NOMO-1 (cell line): Measurements from ENCODE around the gene EMC10.
A peak's percentile ranks its signal among the peaks of the same experiment; 100 is the strongest.

Experiments used
- DNase-seq, 2 experiments: peaks; one replicate each; lab custom pipeline; 2025; ENCODE audit not compliant: unreplicated experiment in 2 of 2; lab: John Stamatoyannopoulos, UW

Gene EMC10

GRCh38 chr19:50495020-50495531 is 18.8 kb downstream of the EMC10 start:
- no peak for DNase-seq

- DNase-seq: no peak
Observed at GRCh38 chr19:50496189-50497021, 20.1 kb downstream of the EMC10 start.

- DNase-seq: no peak
Observed at GRCh38 chr19:50497022-50497405, 20.7 kb downstream of the EMC10 start.

GRCh38 chr19:50498219-50499056 is 22.1 kb downstream of the EMC10 start:
- DNase-seq: no peak

GRCh38 chr19:50500060-50500752 is 23.9 kb downstream of the EMC10 start:
- no peak for DNase-seq

GRCh38 chr19:50500753-50501151 is 24.4 kb downstream of the EMC10 start:
- no peak for DNase-seq

- no peak for DNase-seq
Observed at GRCh38 chr19:50501186-50501567, 24.9 kb downstream of the EMC10 start.

GRCh38 chr19:50501568-50502475 is 25.5 kb downstream of the EMC10 start:
- no peak for DNase-seq

- DNase-seq: no peak
Observed at GRCh38 chr19:50505856-50506611, 29.7 kb downstream of the EMC10 start.

- no peak for DNase-seq
Observed at GRCh38 chr19:50506700-50507099, 30.4 kb downstream of the EMC10 start.

- DNase-seq: no peak
Observed at GRCh38 chr19:50507376-50507775, 31.1 kb downstream of the EMC10 start.

- DNase-seq: no peak
Observed at GRCh38 chr19:50508843-50509190, 32.5 kb downstream of the EMC10 start.

- DNase-seq: no peak
Observed at GRCh38 chr19:50509366-50509765, 33.1 kb downstream of the EMC10 start.

- no peak for DNase-seq
Observed at GRCh38 chr19:50510121-50510670, 33.9 kb downstream of the EMC10 start.

- no peak for DNase-seq
Observed at GRCh38 chr19:50510700-50511068, 34.4 kb downstream of the EMC10 start.

- DNase-seq: peak; percentile 99 to 100
Observed at GRCh38 chr19:50511069-50511822, 34.9 kb downstream of the EMC10 start, which contains the start of gene JOSD2. Gene JOSD2 (minus strand): TSS chr19:50511191. CDS start chr19:50510431, 760 bp downstream.

GRCh38 chr19:50512112-50512998 is 36.0 kb downstream of the EMC10 start:
- DNase-seq: no peak
